ENCODE data around the gene P2RX6. TPM values are rescaled to one million over a fixed set of nuclear protein-coding genes. Genes with fewer than 3 reads are reported as not detected.

P2RX6 gene
- total and polyA plus RNA-seq, 2 experiments from 2014 or later, result 3.3 to 8.0 TPM

- TF ChIP-seq EZH2phosphoT487 (IDR thresholded peaks at IDR 0.05; ENCODE audit: low read depth, severe bottlenecking, unreplicated experiment) (no peak), CTCF (IDR thresholded peaks at IDR 0.05; ENCODE audit: poor library complexity) (no peak), EZH2 (IDR thresholded peaks at IDR 0.05; ENCODE audit: borderline replicate concordance) (no peak)
- no peak overlapping the region for H3K27ac ChIP-seq
- H3K27me3 ChIP-seq, result no peaks in the 10 kb centered on the region
- 84% methylated on average over 18 of the region's 21 CpGs for WGBS (ENCODE audit: low lambda C conversion rate, missing lambda C conversion rate)
- H3K79me2 ChIP-seq, result no peaks in the 10 kb centered on the region
- no peaks in the 10 kb centered on the region for H3K9me3 ChIP-seq (ENCODE audit: low read depth)
- H3K9me2 ChIP-seq (replicated peaks; ENCODE audit: insufficient read depth), result no peaks in the 10 kb centered on the region
- H3K4me2 ChIP-seq, result no peak overlapping the region
- no peaks in the 10 kb centered on the region for H3K36me3 ChIP-seq (replicated peaks; ENCODE audit: insufficient read depth, low read depth)
- no peaks in the 10 kb centered on the region for H4K20me1 ChIP-seq (ENCODE audit: insufficient read depth, poor library complexity, severe bottlenecking)
- no peak overlapping the region for H2AFZ ChIP-seq
- no peak overlapping the region for H3K4me3 ChIP-seq
- DNase-seq (ENCODE audit: low spot score), result no peak
- no peaks in the 10 kb centered on the region for H3K4me1 ChIP-seq (ENCODE audit: insufficient read depth)
Measured at GRCh38 chr22:20972933-20973577, 41.9 kb upstream of the P2RX6 start.

- no peaks in the 10 kb centered on the region for H3K9me3 ChIP-seq (ENCODE audit: low read depth)
- no peaks in the 10 kb centered on the region for H3K4me1 ChIP-seq (ENCODE audit: insufficient read depth)
- no peak overlapping the region for H3K4me3 ChIP-seq
- H3K79me2 ChIP-seq, result no peaks in the 10 kb centered on the region
- H3K27ac ChIP-seq, result no peak overlapping the region
- 81% methylated on average over 19 of the region's 21 CpGs for WGBS (ENCODE audit: low lambda C conversion rate, missing lambda C conversion rate)
- TF ChIP-seq CTCF (IDR thresholded peaks at IDR 0.05; ENCODE audit: poor library complexity) (no peak), EZH2phosphoT487 (IDR thresholded peaks at IDR 0.05; ENCODE audit: low read depth, severe bottlenecking, unreplicated experiment) (no peak), EZH2 (IDR thresholded peaks at IDR 0.05; ENCODE audit: borderline replicate concordance) (no peak)
- no peak overlapping the region for H2AFZ ChIP-seq
- H3K9me2 ChIP-seq (replicated peaks; ENCODE audit: insufficient read depth), result no peaks in the 10 kb centered on the region
- DNase-seq (ENCODE audit: low spot score), result no peak
- no peak overlapping the region for H3K4me2 ChIP-seq
- no peaks in the 10 kb centered on the region for H3K36me3 ChIP-seq (replicated peaks; ENCODE audit: insufficient read depth, low read depth)
- H4K20me1 ChIP-seq (ENCODE audit: insufficient read depth, poor library complexity, severe bottlenecking), result no peaks in the 10 kb centered on the region
- no peaks in the 10 kb centered on the region for H3K27me3 ChIP-seq
Measured at GRCh38 chr22:20973634-20974286, 41.2 kb upstream of the P2RX6 start.

- Histone ChIP-seq H3K4me3 (no peak overlapping the region), H4K20me1 (ENCODE audit: insufficient read depth, poor library complexity, severe bottlenecking) (no peaks in the 10 kb centered on the region), H3K36me3 (replicated peaks; ENCODE audit: insufficient read depth, low read depth) (no peaks in the 10 kb centered on the region), H3K27me3 (no peaks in the 10 kb centered on the region), H3K27ac (no peak overlapping the region), H3K9me3 (ENCODE audit: low read depth) (no peaks in the 10 kb centered on the region), H2AFZ (no peak overlapping the region), H3K9me2 (replicated peaks; ENCODE audit: insufficient read depth) (no peaks in the 10 kb centered on the region), H3K79me2 (no peaks in the 10 kb centered on the region), H3K4me1 (ENCODE audit: insufficient read depth) (peaks cover under 1% of the 10 kb centered on the region), H3K4me2 (no peak overlapping the region)
- DNase-seq (ENCODE audit: low spot score), result no peak
- TF ChIP-seq CTCF (IDR thresholded peaks at IDR 0.05; ENCODE audit: poor library complexity) (no peak), EZH2 (IDR thresholded peaks at IDR 0.05; ENCODE audit: borderline replicate concordance) (no peak), EZH2phosphoT487 (IDR thresholded peaks at IDR 0.05; ENCODE audit: low read depth, severe bottlenecking, unreplicated experiment) (no peak)
- WGBS (ENCODE audit: low lambda C conversion rate, missing lambda C conversion rate), result 90% methylated on average over 16 of the region's 16 CpGs
Measured at GRCh38 chr22:20974336-20974955, 40.5 kb upstream of the P2RX6 start.

All from hepatocyte (in vitro differentiated cells).